Activated CD4-positive, alpha-beta T cell treated with anti-CD3 and anti-CD28 coated beads, Interleukin-2, amount 50 U/mL, for 48 hours (primary cell): ENCODE data around the gene FAM81A.

ENCODE experiments used
- DNase-seq, 2 experiments: peaks; one replicate each; pipeline ENCODE4 v3.0.0-alpha.2; 2020

Gene FAM81A

DNA sequence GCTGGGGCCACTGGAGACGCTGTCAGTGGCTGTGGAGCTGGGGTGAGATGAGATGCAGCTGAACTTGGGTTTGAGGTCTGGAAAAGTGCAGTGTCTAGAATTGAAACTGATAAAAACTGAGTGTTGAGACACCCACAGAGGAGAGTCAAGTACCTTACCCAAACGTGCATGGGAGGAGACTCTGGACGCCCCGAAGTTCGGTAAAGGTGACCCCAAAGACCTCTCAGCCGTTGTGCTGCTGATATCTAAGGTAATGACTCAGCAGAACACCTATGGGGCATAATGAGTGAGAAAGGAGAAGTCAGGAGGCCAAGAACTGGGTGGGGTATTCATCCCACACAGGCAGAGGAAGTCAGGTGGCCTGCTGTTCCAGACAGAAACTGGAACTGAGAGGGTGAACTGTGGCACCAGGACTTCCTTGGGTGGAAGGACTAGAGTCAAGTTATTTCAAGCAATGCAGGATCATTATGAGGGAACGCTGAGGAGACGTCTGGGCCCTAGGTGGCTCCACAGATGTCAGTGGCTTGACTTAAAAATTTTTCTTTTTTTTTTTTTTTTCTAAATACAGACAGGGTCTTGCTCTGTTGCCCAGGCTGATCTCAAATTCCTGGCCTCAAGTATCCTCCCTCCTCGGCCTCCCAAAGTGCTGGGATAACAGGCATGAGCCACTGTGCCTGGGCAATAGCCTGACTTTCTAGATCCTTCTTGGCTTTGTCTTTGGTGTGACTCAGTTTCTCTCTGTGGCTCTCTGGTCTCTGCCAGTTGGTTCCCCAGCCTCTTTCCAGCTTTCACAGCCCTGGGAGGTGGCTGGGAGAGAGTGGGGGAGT lies 105.9 kb downstream of the FAM81A start:
- peak in 1 of 2 experiments; percentile 14 for DNase-seq

DNA sequence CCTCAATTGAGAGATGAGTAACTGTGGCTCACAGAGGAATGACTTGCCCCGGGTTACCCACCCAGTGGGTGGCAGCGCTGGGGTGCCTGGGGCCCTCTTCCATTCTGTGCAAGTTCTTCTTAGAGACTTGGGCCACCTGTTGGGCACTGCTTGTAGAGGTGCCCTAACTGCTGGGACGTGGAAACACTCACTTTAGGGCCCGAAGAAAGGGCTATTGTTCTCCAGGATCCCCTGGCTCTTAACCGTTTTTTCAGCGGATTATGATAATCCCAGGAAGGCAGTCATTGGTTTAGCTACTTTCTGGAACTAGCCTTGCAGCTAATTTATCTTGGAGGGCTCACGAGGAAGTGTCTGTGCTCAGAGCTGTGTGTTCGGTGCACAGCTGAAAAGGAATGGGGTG lies 107.6 kb downstream of the FAM81A start:
- no peak for DNase-seq

DNA sequence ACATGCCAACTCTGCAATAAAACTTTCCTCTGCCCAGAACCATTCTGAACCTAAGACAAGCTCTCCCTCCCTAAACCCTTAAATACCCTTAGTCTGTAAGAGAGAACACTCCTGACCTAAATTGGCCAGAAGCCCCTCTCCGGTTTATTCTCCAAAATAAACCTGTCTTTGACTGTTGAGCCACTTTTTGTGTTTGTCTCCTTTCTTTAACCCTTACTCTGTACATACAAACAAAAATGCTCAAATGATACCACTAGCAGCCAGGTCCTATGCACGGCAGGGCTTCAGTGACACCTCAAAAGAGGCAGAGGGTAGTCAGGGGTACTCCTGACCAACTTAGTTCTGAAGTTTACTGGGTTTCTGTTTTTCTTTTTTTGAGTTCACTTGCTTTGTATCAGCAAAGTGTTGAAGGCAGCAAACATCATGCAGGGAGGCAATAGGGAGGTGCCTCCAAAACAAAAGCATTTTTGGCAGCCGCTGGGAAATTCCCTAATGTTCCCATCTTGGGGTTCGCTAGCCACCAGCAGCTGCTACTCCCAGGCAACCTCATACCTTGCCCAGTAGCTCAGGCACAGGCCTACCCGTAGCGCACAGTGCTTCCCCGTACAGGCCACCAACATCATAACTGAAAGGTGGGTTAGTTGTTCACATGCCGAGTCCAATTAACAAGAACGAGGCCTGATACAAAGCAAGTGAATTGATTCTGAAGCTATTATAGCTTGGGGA lies 110.7 kb downstream of the FAM81A start:
- no peak for DNase-seq

DNA sequence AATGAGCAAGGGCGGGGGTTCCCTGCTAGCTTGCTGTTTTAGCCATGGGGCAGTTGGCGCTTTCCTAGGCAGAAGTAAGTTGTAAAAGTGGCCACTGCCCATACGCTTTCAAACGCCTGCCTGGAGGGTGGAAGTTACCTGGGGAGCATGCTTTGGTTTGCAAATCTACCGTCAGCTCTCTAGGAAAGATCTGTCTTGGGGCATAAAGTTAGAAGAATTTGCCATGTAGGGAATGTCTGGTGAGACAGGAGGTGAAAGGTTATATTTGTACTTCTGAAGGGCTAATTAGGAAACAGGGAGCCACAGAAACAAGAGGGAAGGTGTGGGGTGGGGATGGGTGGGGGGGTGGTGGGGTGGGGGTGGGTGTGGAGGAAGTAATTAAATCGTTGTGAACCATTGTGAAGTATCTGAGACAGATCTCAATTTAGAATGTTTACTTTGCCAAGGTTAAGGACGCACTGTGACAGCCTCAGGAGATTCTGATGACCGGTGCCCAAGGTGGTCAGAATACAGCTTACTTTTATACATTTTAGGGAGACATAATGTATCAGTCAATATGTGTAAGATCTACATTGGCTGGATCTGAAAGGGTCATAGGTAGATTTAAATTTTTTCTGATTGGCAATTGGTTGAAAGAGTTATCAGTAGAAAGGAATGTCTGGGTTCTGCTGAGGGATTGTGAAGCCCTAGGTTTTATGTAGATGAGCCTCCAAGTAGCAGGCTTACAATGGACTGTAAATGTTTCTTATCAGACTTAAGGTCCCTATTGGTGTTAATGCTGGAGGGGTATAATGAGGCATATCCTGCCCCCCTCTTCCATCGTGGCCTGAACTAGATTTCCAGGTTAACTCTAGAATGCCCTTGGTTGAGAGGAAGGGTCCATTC lies 111.6 kb downstream of the FAM81A start:
- no peak for DNase-seq

DNA sequence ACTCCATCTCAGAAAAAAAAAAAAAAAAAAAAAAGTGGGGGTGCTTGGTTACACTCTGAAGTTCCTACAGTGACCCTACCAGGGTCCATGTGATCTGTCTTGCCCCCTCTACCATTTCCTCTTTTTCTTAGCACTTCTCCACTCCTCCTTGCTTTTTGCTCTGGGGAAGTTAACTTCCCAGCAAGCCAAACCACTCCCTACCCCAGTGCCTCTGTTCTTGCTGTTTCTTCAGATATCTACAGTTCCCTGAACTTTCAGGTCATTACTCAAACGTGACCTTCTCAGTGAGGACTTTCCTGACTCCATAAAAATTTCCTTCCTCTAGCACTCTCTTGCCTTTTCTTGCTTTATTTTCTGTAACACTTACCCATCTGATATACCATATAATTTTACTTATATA lies 112.5 kb downstream of the FAM81A start:
- DNase-seq: no peak

DNA sequence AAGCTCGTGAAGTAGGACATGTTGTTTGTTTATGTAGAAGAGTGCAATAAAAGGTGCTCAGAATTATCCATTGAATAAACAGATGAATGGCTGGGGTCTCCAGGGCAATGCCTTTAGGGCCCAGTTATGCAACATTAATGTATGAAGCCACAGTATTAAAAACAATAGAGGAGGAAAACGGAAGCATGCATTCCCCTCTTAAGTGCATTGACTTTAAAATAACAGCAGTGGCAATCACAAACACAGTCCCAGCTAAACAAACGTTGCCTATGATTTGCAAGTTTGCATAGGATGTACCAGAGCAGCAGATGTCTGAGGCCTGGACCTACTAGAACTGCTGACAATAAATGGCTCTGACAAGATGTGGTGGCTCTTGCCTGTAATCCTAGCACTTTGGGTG lies 113.0 kb downstream of the FAM81A start:
- no peak for DNase-seq

DNA sequence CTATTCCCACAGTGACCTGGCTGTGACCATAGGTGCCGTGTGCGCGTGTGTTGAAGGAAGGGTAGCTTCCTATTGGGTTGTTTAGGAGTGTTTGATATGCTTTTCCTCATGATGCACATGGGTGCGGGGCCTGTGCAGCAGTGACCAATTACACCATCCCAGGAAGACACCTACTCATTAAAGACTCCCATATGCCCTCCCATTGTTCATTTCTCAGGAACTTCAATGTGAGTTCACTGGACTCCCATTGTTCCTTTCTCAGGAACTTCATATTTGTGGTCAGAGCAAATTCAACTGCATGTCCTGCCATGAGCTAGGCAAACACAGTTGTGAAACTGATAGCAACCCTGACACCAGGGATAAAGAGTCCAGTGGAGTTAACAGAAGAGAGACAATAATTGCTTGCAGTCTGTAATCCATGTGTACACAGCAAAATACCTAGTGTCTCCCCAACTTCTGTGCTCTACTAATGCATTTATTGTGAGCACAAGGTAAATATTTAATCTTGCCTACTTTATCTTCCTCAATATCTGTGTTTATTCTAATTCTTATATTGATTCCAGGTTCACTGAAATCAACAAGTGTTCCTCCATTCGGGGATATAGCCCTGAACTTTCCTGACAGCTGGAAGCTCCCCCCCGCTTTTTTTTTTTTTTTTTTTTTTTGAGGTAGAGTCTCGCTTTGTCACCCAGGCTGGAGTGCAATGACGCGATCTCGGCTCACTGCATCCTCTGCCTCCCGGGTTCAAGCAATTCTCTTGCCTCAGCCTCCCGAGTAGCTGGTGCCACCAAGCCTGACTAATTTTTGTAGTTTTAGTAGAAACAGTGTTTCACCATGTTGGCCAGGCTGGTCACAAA lies 116.1 kb downstream of the FAM81A start:
- DNase-seq: no peak

DNA sequence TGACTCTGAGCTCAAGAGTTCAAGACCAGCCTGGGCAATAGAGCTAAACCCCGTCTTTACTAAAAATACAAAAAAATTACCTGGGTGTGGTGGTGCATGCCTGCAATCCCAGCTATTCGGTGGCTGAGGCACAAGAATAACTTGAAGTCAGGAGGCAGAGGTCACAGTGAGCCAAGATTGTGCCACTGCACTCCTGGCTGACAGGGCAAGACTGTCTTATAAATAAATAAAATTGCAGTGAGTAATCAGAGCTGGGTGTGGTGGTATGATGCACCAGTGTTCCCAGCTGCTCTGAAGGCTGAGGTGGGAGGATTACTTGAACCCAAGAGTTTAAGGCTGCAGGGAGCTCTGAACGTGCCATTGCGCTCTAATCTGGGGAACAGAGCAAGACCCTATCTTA lies 117.7 kb downstream of the FAM81A start:
- DNase-seq: no peak

DNA sequence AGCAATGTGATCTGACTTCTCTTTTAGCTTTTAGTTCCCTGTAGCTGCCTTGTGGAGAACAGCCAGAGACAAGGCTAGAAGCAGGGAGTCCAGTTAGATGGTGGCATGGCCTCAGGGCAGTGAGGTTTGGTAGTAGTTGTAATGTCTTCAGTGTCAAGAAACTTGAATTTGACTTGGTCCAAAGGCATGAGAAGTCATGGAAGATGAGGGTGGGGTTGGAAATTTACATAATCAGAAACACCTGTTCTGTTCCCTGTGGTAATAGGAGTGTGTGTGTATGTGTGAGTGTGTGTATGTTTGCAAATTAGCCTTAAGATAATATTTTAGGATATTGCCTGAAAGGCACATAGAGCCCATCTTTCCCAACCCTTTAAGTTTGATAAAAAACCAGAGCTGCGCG lies 118.4 kb downstream of the FAM81A start:
- no peak for DNase-seq

DNA sequence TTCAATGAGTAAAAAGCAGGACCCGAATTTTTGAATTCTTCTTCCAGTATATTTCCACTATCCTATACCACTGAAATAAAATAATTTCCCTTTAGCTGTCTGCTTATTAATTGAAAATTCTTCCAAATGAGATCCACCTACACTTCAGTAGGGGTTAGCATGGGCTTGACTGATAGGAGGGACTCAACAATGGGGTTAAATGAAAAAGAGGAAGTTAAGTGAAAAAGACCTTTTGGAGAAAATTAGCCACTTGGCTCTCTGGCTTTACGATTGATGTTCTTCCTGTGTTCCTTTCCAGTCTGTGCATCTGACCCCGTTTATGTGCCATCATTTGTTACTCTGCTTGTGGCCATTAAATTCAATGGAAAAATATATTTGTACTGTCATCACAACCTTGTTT lies 119.6 kb downstream of the FAM81A start:
- no peak for DNase-seq

DNA sequence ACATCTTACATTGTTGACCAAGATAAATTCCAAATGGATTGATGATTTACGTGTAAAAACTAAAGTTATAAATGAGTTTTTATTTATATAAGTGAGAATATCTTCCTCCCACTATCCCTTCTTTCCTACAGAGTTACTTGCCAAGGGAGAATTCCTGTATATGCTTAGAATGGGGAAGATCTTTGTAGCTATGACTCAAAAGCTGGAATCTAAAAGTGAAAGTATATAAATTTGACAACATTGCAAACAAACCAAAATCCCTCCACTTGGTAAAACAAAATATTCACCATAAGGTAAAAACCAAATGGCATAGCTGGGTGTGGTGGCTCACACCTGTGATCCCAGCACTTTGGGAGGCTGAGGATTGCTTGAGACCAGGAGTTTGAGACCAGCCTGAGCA lies 120.9 kb downstream of the FAM81A start:
- no peak for DNase-seq

DNA sequence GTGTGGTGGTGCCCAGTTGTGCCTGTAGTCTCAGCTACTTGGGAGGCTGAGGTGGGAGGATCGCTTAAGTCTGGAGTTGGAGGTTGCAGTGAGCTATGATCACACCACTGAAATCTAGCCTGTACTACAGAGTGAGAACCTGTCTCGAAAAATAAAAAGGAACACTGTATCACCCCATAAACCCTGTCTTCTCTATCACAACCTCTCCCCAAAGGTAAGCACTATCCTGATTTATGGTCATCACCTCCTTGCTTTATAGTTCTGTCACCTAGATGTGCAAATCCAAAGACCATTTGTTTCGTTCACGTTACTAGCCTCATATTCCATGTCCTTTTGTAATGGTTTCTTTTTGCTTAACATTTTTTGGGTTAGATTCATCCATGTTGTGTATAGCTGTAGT lies 123.6 kb downstream of the FAM81A start:
- no peak for DNase-seq

DNA sequence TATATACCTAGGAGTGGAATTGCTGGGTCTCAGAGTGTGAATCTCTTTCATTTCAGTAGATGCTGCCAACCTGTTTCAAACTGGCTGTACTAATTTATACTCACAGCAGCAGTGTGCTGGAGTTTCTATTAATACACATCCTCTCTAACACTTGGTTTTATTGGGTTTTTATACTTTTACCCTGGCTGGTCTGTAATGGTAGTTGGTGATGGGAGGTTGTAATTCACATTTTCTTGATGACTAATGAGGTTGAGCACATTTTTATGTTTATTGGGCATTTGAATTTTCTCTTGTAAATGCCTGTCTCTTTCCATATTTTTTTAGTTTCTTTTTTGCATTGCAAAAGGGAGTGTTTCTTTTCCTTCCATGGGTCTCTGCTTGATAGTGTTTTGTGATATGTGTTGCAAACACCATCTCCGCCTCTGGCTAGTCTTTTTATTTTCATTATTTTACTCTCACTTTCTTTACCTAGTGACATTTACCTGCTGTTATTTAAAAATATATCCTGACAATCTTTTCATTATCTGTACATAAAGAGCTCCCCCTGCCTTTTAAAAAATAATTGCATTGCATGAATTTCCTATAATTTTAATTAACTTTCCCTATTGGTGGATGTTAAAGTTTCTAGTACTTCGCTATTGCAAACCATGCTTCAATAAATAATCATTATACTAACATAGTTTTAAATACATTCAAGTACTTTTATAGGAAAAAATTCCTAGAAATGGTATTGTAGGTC lies 124.6 kb downstream of the FAM81A start:
- DNase-seq: no peak

DNA sequence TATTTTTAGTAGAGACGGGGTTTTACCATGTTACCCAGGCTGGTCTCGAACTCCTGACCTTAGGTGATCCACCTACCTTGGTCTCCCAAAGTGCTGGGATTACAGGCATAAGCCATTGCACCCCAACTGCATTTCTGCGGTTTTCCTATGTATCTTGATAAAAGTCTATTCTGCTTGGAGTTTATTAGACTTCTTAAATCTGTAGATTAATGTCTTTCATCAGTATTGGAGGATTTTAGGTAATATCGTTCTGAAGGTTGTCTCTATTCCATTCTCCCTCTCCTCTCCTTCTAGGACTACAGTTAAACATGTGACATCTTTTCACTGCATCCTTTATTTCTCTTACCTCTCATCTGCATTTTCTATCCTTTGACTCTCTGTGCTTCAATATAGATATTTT lies 127.3 kb downstream of the FAM81A start:
- DNase-seq: no peak

DNA sequence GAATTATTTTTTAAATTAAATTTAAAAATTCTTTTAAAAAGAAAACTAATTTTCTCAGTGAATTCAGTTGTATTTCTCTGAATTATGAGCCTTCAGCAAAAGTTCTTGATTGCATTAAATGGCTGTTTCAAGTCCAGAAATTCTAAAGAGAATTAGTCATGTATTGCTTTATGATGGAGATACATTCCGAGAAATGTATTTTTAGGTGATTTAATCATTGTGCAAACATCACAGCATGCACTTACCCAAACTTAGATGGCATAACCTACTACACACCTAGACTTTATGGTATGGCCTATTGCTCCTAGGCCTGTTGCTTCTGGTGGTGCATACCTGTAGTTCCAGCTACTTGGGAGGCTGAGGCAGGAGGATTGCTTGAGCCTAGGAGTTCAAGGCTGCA lies 129.3 kb downstream of the FAM81A start:
- DNase-seq: no peak

DNA sequence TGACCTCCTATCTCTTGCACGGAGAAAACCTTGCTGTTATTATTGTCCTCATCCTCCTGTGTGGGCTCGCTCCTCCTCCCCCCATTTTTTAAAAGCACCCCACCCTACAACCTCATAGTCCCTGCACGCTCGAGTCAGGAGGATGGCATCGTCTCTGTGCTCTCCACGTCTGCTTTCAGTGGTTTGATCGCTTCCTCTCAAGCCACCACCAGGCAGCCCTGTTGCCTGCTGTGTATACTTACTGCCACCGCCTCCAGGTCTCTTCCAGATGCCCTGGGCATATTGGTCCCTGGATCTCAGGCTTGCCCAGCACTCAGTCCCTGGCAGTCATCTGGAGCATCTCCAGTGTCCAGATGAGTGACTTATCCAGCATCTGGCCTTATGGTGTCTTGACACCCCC lies 131.5 kb downstream of the FAM81A start:
- no peak for DNase-seq

DNA sequence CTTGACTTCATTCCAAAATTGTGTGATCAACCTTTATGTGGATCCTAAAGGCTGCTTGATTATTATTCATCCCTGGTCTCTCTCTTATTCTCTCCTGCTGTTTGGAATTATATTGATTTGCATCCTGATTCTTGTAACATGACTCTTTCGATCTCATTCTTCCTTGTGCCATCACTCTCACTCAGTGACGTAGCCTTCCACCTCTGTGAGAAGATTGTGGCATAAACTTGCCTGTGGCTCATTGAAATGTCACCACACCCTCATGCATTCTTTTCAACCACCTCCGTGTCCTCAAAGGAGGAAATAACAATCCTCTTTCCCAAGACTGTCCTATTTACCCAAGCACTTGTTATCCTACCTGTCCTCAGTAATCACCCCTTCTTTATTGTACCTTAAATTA lies 132.3 kb downstream of the FAM81A start:
- no peak for DNase-seq

DNA sequence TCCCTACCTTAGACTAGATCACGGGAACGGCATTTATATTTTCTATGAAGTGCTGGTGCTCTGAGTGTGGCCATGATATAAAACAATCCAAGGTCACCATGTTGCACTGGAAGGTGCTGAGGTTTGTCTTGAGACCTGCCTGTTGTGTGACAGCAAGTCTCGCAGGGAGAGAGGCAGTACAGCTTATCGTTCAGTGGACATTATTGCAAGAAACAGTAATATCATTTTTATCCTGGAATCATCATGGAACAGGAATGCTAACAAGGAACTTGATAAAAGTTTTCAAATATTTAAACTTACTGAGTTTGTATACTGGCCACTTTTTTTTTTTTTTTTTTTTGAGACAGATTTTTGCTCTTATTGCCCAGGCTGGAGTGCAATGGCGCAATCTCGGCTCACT lies 133.6 kb downstream of the FAM81A start:
- no peak for DNase-seq
